HL-60 (cell line): ENCODE results near the gene RBM23.

Experiments used
- POLR2AphosphoS5 ChIP-seq: IDR thresholded peaks from 2 replicates; pipeline ENCODE4 v1.6.1; 2012; ENCODE audit warnings: low read depth
- TF ChIP-seq, protein P1 (sequence below): IDR thresholded peaks from 2 replicates; pipeline ENCODE4 v1.6.1; 2012; ENCODE audit warnings: low read depth; ENCODE audit not compliant: insufficient replicate concordance
- TF ChIP-seq, protein P2 (sequence below): IDR thresholded peaks from one replicate; pipeline ENCODE4 v1.5.1; 2011; ENCODE audit warnings: low read length, control low read depth, inconsistent platforms; ENCODE audit not compliant: insufficient read depth

DNA sequence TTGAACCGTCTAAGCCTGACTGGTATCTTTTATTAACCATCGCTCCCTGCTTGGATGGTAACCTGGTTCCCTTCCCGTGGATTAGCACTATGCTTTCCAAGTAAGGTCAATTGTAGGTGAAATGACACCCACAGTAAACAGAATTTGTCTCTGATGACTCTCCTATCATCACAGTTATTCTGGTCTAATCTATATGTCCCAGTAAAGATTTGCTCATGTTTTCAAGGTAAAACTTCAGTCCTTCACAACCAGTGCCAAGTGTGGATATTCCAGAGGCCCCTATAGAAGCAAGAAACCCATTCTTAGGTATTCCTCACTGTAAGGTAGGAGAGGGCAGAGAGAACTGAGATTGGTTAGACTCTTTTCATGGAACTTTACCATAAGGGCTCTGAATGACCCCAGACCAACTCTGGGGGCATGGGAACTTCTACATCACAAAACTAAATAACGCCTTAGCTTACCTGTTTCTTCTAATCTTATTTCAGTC is 47.9 kb upstream of the RBM23 start:
- no peak for TF ChIP-seq POLR2AphosphoS5
- TF ChIP-seq, protein P1, sequence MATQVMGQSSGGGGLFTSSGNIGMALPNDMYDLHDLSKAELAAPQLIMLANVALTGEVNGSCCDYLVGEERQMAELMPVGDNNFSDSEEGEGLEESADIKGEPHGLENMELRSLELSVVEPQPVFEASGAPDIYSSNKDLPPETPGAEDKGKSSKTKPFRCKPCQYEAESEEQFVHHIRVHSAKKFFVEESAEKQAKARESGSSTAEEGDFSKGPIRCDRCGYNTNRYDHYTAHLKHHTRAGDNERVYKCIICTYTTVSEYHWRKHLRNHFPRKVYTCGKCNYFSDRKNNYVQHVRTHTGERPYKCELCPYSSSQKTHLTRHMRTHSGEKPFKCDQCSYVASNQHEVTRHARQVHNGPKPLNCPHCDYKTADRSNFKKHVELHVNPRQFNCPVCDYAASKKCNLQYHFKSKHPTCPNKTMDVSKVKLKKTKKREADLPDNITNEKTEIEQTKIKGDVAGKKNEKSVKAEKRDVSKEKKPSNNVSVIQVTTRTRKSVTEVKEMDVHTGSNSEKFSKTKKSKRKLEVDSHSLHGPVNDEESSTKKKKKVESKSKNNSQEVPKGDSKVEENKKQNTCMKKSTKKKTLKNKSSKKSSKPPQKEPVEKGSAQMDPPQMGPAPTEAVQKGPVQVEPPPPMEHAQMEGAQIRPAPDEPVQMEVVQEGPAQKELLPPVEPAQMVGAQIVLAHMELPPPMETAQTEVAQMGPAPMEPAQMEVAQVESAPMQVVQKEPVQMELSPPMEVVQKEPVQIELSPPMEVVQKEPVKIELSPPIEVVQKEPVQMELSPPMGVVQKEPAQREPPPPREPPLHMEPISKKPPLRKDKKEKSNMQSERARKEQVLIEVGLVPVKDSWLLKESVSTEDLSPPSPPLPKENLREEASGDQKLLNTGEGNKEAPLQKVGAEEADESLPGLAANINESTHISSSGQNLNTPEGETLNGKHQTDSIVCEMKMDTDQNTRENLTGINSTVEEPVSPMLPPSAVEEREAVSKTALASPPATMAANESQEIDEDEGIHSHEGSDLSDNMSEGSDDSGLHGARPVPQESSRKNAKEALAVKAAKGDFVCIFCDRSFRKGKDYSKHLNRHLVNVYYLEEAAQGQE, result no peak
- TF ChIP-seq, protein P2, sequence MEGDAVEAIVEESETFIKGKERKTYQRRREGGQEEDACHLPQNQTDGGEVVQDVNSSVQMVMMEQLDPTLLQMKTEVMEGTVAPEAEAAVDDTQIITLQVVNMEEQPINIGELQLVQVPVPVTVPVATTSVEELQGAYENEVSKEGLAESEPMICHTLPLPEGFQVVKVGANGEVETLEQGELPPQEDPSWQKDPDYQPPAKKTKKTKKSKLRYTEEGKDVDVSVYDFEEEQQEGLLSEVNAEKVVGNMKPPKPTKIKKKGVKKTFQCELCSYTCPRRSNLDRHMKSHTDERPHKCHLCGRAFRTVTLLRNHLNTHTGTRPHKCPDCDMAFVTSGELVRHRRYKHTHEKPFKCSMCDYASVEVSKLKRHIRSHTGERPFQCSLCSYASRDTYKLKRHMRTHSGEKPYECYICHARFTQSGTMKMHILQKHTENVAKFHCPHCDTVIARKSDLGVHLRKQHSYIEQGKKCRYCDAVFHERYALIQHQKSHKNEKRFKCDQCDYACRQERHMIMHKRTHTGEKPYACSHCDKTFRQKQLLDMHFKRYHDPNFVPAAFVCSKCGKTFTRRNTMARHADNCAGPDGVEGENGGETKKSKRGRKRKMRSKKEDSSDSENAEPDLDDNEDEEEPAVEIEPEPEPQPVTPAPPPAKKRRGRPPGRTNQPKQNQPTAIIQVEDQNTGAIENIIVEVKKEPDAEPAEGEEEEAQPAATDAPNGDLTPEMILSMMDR, result no peak
